Renal pelvis (tissue), 4 donors: ENCODE data around the gene OSBPL7. TPM values are rescaled to one million over a fixed set of nuclear protein-coding genes. Genes with fewer than 3 reads are reported as not detected.
A peak's percentile ranks its signal among the peaks of the same experiment; 100 is the strongest.

ENCODE experiments used
- DNase-seq: peaks from one replicate; pipeline ENCODE4 v3.0.0-alpha.2; 2013
- polyA plus RNA-seq, 3 donors: library from polyadenylated mRNA; unstranded; fragments of 120-200 nt; gene quantifications; one replicate each; pipeline ENCODE4 v1.2.1, GENCODE V29; 2013; ENCODE audit not compliant: insufficient read length in 3 of 3

OSBPL7 gene
- polyA plus RNA-seq, 3 donors = 14.5 to 18.5 (median 17.9) TPM

- no peak for DNase-seq
Observed at GRCh38 chr17:47848198-47848513, 26.6 kb upstream of the OSBPL7 start.

- no peak for DNase-seq
Observed at GRCh38 chr17:47847341-47848197, 26.0 kb upstream of the OSBPL7 start.

GRCh38 chr17:47846716-47847340 is 25.2 kb upstream of the OSBPL7 start:
- DNase-seq = no peak

- DNase-seq = no peak
Observed at GRCh38 chr17:47845716-47846075, 24.1 kb upstream of the OSBPL7 start.

GRCh38 chr17:47844814-47845715 is 23.5 kb upstream of the OSBPL7 start:
- no peak for DNase-seq

- no peak for DNase-seq
Observed at GRCh38 chr17:47844227-47844626, 22.6 kb upstream of the OSBPL7 start.

DNA sequence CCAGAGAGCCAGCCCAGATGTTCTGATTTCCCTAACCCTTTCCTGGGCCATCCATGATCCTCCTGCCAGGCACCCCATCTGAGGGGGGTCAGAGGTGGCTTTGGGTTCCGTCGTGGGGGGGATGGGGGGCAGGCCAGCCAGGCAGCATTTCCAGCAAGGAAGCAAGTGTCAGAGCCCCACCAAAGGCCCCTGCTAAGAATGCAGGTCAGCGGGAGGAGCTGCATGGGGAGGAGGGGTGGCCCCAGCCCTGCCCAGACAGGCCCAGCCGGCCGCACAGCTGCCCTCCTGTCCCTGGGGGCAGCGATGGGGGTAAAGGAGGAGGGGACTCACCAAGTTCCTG is 21.8 kb upstream of the OSBPL7 start:
- no peak for DNase-seq

- DNase-seq = no peak
Observed at GRCh38 chr17:47841488-47842291, 20.1 kb upstream of the OSBPL7 start.

GRCh38 chr17:47840742-47841487 is 19.3 kb upstream of the OSBPL7 start, which contains the start of gene SCRN2:
TSS of gene SCRN2 (minus strand) at chr17:47841273. CDS start at chr17:47840843, 430 bp downstream.
- DNase-seq = peak; percentile 86

DNA sequence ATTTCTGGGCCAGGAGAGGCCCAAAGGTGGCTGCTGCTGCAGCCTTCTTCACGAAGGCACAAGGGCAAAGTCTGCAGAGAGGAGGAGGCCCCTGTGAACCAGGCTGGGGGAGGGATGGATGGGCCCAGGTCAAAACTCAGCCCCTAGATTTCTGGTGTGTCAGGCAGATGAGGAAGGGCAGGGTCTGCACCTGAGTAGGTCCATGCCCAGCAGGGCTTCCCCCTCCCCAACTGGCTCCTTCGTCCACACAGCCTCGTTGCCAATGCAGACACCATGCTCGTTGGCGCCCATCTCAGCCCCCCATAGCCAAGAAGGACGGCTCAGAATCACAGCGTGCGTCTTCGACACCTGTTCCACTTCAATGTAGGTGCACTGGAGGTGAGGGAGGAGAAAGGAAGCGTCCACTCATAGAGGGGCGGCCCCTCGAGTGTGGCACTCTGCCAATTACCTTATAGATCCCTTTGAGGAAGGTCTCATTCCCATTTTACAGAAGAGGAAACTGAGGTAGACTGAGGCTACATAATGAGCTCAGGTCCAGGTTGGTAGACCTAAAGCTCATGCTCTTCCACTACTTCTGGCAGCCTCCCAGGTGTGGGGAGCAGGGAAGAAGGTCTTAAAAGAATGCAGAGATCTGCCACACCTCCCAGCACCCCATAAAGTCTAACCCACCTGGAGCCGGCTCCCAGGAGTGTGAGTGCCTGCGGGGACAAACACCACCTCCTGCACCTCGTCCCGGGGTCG is 18.6 kb upstream of the OSBPL7 start:
- DNase-seq = no peak

- no peak for DNase-seq
Observed at GRCh38 chr17:47839071-47839470, 17.5 kb upstream of the OSBPL7 start.

DNA sequence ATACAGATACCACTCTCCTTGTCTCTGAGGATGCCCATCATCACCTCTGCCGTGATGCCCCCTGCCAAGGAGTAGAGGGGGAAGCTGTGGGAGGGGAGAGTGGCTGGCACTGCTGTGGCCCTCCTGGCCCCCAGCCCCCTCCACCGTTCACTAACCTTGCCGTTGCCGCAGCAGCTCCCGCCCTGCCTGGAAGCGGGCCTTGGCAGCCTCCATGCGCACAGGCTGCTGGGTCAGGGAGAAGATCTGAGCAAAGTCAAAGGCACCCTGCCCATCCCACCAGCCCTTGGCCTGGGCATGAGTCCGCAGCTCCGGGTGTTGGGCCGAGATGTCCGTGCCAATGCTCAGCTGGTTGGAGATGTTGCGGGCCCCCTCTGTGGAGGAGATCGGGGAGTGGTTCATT is 17.0 kb upstream of the OSBPL7 start:
- DNase-seq = no peak

GRCh38 chr17:47837401-47838039 is 15.9 kb upstream of the OSBPL7 start:
- no peak for DNase-seq

- DNase-seq = no peak
Observed at GRCh38 chr17:47836601-47837000, 15.0 kb upstream of the OSBPL7 start.

DNA sequence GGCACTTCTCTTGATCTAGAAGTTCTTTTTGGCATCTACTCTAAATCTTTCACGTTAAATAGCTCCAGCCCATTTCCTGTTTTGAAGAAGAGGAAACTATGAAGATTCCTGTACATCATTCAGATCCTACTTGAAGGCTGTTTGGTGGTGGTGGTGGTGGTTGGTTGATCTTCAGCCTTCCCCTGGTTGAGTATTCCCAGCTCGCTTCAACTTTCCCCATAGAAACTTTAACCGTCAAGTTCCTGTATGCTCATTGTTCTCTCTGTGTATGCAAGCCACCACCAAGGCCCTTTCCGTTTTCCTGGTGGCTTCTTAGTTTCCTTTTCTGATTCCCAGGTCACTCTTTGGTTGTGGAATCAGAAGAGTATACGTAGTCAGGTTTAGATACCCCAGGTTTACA is 13.2 kb upstream of the OSBPL7 start:
- DNase-seq = no peak

GRCh38 chr17:47831934-47832327 is 10.3 kb upstream of the OSBPL7 start:
- no peak for DNase-seq

DNA sequence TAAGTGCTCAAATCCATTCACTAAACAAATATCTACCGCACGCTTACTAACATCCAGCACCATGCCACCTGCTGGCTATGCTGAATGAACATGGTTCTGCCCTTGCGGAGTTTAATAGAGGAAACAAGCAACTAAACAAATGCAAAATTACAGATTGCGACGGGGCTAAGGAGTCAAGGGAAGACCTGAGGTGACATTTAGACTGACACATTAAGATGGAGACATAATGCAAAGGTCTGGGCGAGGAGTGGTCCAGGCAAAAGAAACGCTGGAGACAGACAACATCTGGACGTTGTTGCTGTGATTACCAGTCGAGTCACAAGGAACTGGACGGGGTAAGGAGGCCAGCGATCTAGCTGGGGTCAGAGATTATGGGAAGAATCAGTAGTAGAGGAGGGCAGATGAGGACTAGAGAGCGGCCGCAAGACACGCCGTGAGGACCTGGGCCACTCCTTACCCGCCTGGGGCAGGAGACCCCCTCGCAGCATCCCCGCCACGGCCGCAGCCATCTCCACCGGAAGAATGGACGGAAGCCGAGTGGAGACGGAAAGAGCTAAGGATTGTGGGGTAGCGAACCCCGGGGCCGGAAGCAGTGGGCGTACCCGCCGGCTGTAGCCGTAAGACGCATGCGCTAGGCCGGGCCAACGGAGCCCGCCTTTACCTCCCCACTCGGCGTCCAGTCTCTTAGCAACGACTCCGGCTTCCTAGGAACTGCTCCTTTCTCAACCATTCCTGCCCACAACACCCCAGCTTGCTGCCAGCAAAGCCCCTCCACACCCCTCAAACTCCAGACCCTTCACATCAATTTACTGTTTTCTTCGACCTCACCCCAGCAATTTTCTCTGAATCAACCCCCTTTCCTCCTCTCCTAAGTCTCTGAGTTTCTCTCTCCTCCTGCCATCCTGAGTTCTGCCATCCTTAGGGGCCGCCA is 9.7 kb upstream of the OSBPL7 start, which contains the start of the genes LRRC46 and MRPL10:
Gene LRRC46 (plus strand): TSS at position 668 of the 931 bp plus-strand sequence. CDS start 320 bp downstream, outside the sequence.
Gene MRPL10 (minus strand): TSS at position 539 of the 931 bp plus-strand sequence. CDS start 30 bp downstream, at position 509.
- DNase-seq = peak; percentile 95

DNA sequence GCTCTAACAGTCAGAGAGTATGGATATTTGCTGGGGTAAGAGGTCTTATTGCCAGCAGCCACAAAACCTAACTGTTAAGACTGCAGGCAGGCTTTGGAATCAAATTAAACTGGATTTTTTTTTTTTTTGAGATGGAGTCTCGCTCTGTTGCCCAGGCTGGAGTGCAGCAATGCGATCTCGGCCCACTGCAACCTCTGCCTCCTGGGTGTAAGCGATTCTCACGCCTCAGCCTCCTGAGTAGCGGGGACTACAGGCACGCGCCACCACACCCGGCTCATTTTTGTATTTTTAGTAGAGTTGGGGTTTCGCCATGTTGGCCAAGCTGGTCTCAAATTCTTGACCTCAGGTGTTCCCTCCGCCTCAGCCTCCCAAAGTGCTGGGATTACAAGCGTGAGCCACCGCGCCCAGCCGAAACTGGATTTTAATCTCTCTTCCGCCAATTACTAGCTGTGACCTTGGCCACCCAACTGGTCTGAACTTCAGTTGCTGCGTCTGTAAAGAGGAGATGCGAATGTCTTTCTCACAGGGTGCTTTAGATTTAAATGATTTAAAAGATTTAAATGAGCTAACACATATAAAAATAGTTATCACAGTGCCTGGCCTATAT is 8.9 kb upstream of the OSBPL7 start:
- DNase-seq = no peak
